ENCODE measurements around the gene RPS6KA3.

DNA sequence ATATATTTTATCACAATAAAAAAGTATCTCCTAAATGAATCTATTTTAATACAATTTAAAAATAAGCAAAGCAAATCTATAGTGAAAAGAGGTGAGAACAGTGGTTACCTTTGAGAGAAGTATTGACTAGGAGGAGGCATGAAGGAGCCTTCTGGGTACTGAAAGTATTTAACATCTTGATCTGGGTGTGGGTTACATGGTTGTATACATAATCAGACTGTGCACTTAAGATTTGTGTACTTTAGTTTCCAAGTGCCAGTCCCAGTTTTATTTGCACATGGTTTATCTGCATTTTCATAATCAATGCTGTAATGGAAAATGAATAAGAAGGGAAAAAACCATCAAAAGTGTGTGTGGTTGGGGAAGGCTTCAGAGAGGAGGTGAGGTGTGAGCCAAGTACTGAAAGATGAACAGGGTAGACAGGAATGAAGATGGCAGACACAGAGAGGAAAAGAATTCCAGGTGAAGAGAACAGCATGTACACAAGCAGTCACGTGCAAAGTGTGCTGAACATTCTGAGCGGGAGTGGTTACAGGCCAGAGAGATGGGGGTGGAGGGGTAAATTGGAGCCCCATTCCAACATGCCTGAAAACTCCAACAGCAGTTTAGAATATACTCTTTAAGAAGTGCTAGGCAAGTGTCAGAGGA is 164.7 kb downstream of the RPS6KA3 start:
- TF ChIP-seq, protein P1, sequence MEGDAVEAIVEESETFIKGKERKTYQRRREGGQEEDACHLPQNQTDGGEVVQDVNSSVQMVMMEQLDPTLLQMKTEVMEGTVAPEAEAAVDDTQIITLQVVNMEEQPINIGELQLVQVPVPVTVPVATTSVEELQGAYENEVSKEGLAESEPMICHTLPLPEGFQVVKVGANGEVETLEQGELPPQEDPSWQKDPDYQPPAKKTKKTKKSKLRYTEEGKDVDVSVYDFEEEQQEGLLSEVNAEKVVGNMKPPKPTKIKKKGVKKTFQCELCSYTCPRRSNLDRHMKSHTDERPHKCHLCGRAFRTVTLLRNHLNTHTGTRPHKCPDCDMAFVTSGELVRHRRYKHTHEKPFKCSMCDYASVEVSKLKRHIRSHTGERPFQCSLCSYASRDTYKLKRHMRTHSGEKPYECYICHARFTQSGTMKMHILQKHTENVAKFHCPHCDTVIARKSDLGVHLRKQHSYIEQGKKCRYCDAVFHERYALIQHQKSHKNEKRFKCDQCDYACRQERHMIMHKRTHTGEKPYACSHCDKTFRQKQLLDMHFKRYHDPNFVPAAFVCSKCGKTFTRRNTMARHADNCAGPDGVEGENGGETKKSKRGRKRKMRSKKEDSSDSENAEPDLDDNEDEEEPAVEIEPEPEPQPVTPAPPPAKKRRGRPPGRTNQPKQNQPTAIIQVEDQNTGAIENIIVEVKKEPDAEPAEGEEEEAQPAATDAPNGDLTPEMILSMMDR (IDR thresholded peaks at IDR 0.05): no peak
- no peak for TF ChIP-seq POLR2A (IDR thresholded peaks at IDR 0.05)

Data from Peyer's patch (tissue), 4 donors.